Loucy (cell line): ENCODE data around the gene TMTC4.

ENCODE experiments used
- H2AFZ ChIP-seq: fragments of 200-600 bp; sonication (generic); 2 replicates; pipeline ENCODE4 v1.6.0; 2016; ENCODE audit warnings: antibody characterized with exemption, mild to moderate bottlenecking, low read length, moderate library complexity
- H3F3A ChIP-seq: fragments of 200-600 bp; 2 replicates; pipeline ENCODE4 v1.6.0; 2016; ENCODE audit warnings: antibody characterized with exemption, low read depth, mild to moderate bottlenecking
- H3K27me3 ChIP-seq: fragments of 200-600 bp; sonication (generic); 2 replicates; pipeline ENCODE4 v1.6.1; 2014; ENCODE audit warnings: low read length, mild to moderate bottlenecking; ENCODE audit not compliant: insufficient read depth, poor library complexity, severe bottlenecking
- H3K36me3 ChIP-seq: fragments of 200-600 bp; sonication (generic); 2 replicates; pipeline ENCODE4 v1.6.1; 2016; ENCODE audit warnings: low read length; ENCODE audit not compliant: insufficient read depth
- H3K4me1 ChIP-seq: fragments of 200-600 bp; sonication (generic); 2 replicates; pipeline ENCODE4 v1.5.1; 2014; ENCODE audit warnings: low read length, mild to moderate bottlenecking; ENCODE audit not compliant: insufficient read depth, poor library complexity, severe bottlenecking
- H3K4me2 ChIP-seq: fragments of 200-600 bp; sonication (generic); 2 replicates; pipeline ENCODE4 v1.6.0; 2014; ENCODE audit warnings: antibody characterized with exemption, low read length, low read depth, mild to moderate bottlenecking; ENCODE audit not compliant: poor library complexity, severe bottlenecking
- H3K4me3 ChIP-seq: fragments of 200-600 bp; sonication (generic); 2 replicates; pipeline ENCODE4 v1.5.1; 2014; ENCODE audit warnings: low read length, mild to moderate bottlenecking, mixed read lengths; ENCODE audit not compliant: poor library complexity, severe bottlenecking
- H3K79me2 ChIP-seq: fragments of 200-600 bp; sonication (generic); 2 replicates; pipeline ENCODE4 v1.6.1; 2014; ENCODE audit warnings: low read length; ENCODE audit not compliant: insufficient read depth
- H3K9ac ChIP-seq: fragments of 200-600 bp; sonication (generic); 2 replicates; pipeline ENCODE4 v1.6.0; 2014; ENCODE audit warnings: mild to moderate bottlenecking, low read depth, low read length, moderate library complexity; ENCODE audit not compliant: poor library complexity, severe bottlenecking
- H3K9me2 ChIP-seq: fragments of 200-600 bp; sonication (generic); replicated peaks from 2 replicates; pipeline ENCODE4 v1.6.1; 2016; ENCODE audit warnings: low read depth, low read length, mixed read lengths
- H3K9me3 ChIP-seq: fragments of 200-600 bp; sonication (generic); 2 replicates; pipeline ENCODE4 v1.6.1; 2014; ENCODE audit warnings: mild to moderate bottlenecking, antibody characterized with exemption, low read length, low read depth; ENCODE audit not compliant: insufficient read depth
- H4K20me1 ChIP-seq: fragments of 200-600 bp; sonication (generic); 2 replicates; pipeline ENCODE4 v1.6.0; 2014; ENCODE audit warnings: antibody characterized with exemption, low read length, mild to moderate bottlenecking; ENCODE audit not compliant: insufficient read depth, poor library complexity, severe bottlenecking
- CTCF ChIP-seq: fragments of 200-600 bp; sonication (generic); conservative IDR thresholded peaks from 2 replicates; pipeline ENCODE4 v1.5.1; 2014; ENCODE audit warnings: mild to moderate bottlenecking, antibody characterized with exemption, low read length
- EZH2phosphoT487 ChIP-seq: fragments of 200-600 bp; IDR thresholded peaks from 2 replicates; pipeline ENCODE4 v1.6.1; 2018; ENCODE audit warnings: antibody characterized with exemption, mild to moderate bottlenecking, moderate library complexity, borderline replicate concordance

TMTC4 gene

GRCh38 chr13:100561158-100561499, 113.5 kb downstream of the TMTC4 start:
- no peaks in the 10 kb centered on the region for H3K4me1 ChIP-seq
- H3K9me2 ChIP-seq: no peaks in the 10 kb centered on the region
- no peaks in the 10 kb centered on the region for H3K79me2 ChIP-seq
- no peak overlapping the region for H3K4me3 ChIP-seq
- TF ChIP-seq EZH2phosphoT487 (no peak), CTCF (no peak)
- no peak overlapping the region for H3K4me2 ChIP-seq
- no peak overlapping the region for H2AFZ ChIP-seq
- no peaks in the 10 kb centered on the region for H3F3A ChIP-seq
- H4K20me1 ChIP-seq: no peaks in the 10 kb centered on the region
- no peaks in the 10 kb centered on the region for H3K36me3 ChIP-seq
- H3K27me3 ChIP-seq: no peaks in the 10 kb centered on the region
- H3K9ac ChIP-seq: no peak overlapping the region
- no peaks in the 10 kb centered on the region for H3K9me3 ChIP-seq

- TF ChIP-seq CTCF (no peak), EZH2phosphoT487 (no peak)
- no peak overlapping the region for H3K4me2 ChIP-seq
- H3K27me3 ChIP-seq: no peaks in the 10 kb centered on the region
- no peaks in the 10 kb centered on the region for H4K20me1 ChIP-seq
- no peak overlapping the region for H3K4me3 ChIP-seq
- H2AFZ ChIP-seq: no peak overlapping the region
- H3F3A ChIP-seq: no peaks in the 10 kb centered on the region
- H3K4me1 ChIP-seq: no peaks in the 10 kb centered on the region
- H3K9me2 ChIP-seq: no peaks in the 10 kb centered on the region
- no peak overlapping the region for H3K9ac ChIP-seq
- no peaks in the 10 kb centered on the region for H3K36me3 ChIP-seq
- H3K9me3 ChIP-seq: no peaks in the 10 kb centered on the region
- H3K79me2 ChIP-seq: no peaks in the 10 kb centered on the region
Observed at GRCh38 chr13:100560498-100561157, 114.0 kb downstream of the TMTC4 start.

GRCh38 chr13:100559886-100560285, 114.7 kb downstream of the TMTC4 start:
- Histone ChIP-seq H3K9me3 (no peaks in the 10 kb centered on the region), H2AFZ (no peak overlapping the region), H3K9ac (no peak overlapping the region), H3K9me2 (no peaks in the 10 kb centered on the region), H3K36me3 (no peaks in the 10 kb centered on the region), H3K79me2 (no peaks in the 10 kb centered on the region), H3K4me1 (no peaks in the 10 kb centered on the region), H4K20me1 (no peaks in the 10 kb centered on the region), H3K4me3 (no peak overlapping the region), H3K27me3 (no peaks in the 10 kb centered on the region), H3F3A (no peaks in the 10 kb centered on the region), H3K4me2 (no peak overlapping the region)
- TF ChIP-seq EZH2phosphoT487 (no peak), CTCF (no peak)
